HG02623 (cell line): ENCODE results near the gene ROR1.
"Not testable (repeated sequence)": the region's sequence is repeated elsewhere in the genome, so short reads cannot be mapped to it uniquely, and the experiment has no call there.

Experiments used
- ATAC-seq: cut with Tn5 transposase; IDR thresholded peaks from one replicate; pipeline ENCODE4 v1.9.1; 2021; ENCODE audit warnings: moderate library complexity; ENCODE audit not compliant: unreplicated experiment

Gene ROR1

GRCh38 chr1:64084451-64084850 is 310.6 kb downstream of the ROR1 start:
- ATAC-seq: no peak

- ATAC-seq: no peak
Measured at GRCh38 chr1:64087768-64088167, 314.0 kb downstream of the ROR1 start.

GRCh38 chr1:64090436-64090835 is 316.6 kb downstream of the ROR1 start:
- no peak for ATAC-seq

- no peak for ATAC-seq
Measured at GRCh38 chr1:64092851-64093371, 319.1 kb downstream of the ROR1 start.

GRCh38 chr1:64093941-64094340 is 320.1 kb downstream of the ROR1 start:
- no peak for ATAC-seq

GRCh38 chr1:64095832-64096231 is 322.0 kb downstream of the ROR1 start:
- ATAC-seq: no peak

- ATAC-seq: no peak
Measured at GRCh38 chr1:64097859-64098258, 324.0 kb downstream of the ROR1 start.

- ATAC-seq: no peak
Measured at GRCh38 chr1:64098436-64098835, 324.6 kb downstream of the ROR1 start.

GRCh38 chr1:64098846-64099582 is 325.2 kb downstream of the ROR1 start:
- ATAC-seq: no peak

GRCh38 chr1:64100791-64101190 is 327.0 kb downstream of the ROR1 start:
- ATAC-seq: no peak

GRCh38 chr1:64104585-64104984 is 330.8 kb downstream of the ROR1 start:
- not testable (repeated sequence) for ATAC-seq

GRCh38 chr1:64107118-64107519 is 333.3 kb downstream of the ROR1 start:
- no peak for ATAC-seq

GRCh38 chr1:64107632-64108031 is 333.8 kb downstream of the ROR1 start:
- no peak for ATAC-seq

GRCh38 chr1:64110924-64111777 is 337.3 kb downstream of the ROR1 start:
- ATAC-seq: no peak

GRCh38 chr1:64111787-64112186 is 338.0 kb downstream of the ROR1 start:
- no peak for ATAC-seq

- no peak for ATAC-seq
Measured at GRCh38 chr1:64112281-64112680, 338.5 kb downstream of the ROR1 start.

GRCh38 chr1:64114012-64114525 is 340.3 kb downstream of the ROR1 start:
- no peak for ATAC-seq

GRCh38 chr1:64116537-64116936 is 342.7 kb downstream of the ROR1 start:
- ATAC-seq: no peak

- ATAC-seq: no peak
Measured at GRCh38 chr1:64117492-64117891, 343.7 kb downstream of the ROR1 start.

- no peak for ATAC-seq
Measured at GRCh38 chr1:64121766-64122385, 348.1 kb downstream of the ROR1 start.

- ATAC-seq: no peak
Measured at GRCh38 chr1:64122588-64122987, 348.8 kb downstream of the ROR1 start.
